Measurements from ENCODE around the gene RUNDC3A. TPM values are rescaled to one million over a fixed set of nuclear protein-coding genes. Genes with fewer than 3 reads are reported as not detected.
A peak's percentile ranks its signal among the peaks of the same experiment; 100 is the strongest.

RUNDC3A gene
- polyA plus RNA-seq, 4 donors, result 1.1 to 6.8 (median 3.8) TPM

DNA sequence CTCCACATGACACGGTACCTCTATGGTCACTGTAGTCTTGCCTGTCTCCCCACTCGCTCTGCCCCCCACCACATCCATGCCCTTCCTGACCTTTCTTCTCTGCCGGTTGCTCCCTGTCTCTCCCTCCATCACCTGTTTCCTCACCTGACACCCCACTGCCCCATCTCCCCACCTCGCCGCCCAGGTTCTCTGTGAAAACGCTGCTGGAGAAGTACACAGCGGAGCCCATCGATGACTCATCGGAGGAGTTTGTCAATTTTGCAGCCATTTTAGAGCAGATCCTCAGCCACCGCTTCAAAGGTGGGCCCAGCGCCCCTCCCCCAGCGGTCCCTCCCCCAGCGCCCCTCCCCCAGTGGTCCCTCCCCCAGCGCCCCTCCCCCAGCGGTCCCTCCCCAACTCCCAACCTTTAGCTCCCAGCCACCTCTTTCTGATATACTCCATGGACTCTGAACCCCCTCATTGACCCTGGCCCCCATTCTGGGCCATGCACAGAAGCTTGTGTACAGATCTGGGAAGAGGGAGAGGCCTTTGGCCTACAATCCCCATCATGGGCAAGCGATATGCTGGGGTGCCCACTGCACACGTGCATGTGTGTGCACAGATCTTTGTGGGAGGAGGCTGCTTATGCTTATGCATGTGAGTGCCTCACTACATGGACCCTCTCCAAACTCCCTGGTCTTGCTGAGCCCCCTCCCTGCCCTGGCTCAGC, 4.1 kb downstream of the RUNDC3A start:
- WGBS, 3 donors, result 56 to 73% (median 62%) methylated on average over 12 to 17 of the region's 17 CpGs
- Histone ChIP-seq H3K4me3 (ENCODE audit: low read depth in 1 of 3, low read length in 3 of 3) (no peak overlapping the region), H3K27me3 (ENCODE audit: control insufficient read depth in 3 of 3, insufficient read depth in 3 of 3, low read length in 3 of 3) (peaks cover 15 to 38% (median 20%) of the 10 kb centered on the region in 3 donors), H3K4me1 (ENCODE audit: control insufficient read depth in 3 of 3, insufficient read depth in 2 of 3, low read depth in 1 of 3, low read length in 2 of 3) (peaks cover 3 to 40% (median 5%) of the 10 kb centered on the region in 3 donors), H3K9me3 (ENCODE audit: control insufficient read depth in 2 of 2, insufficient read depth in 1 of 2, low read depth in 1 of 2, low read length in 1 of 2) (no peaks in the 10 kb centered on the region), H3K36me3 (ENCODE audit: control insufficient read depth in 3 of 3, insufficient read depth in 2 of 3, low read depth in 1 of 3, low read length in 3 of 3) (peaks cover 0 to 4% (median 0%) of the 10 kb centered on the region in 3 donors), H3K27ac (ENCODE audit: low read depth in 1 of 3, low read length in 2 of 3) (no peak overlapping the region)
- DNase-seq (peak in 1 of 2 donors; percentile 63), FAIRE-seq (no peak)

- Histone ChIP-seq H3K27me3 (ENCODE audit: control insufficient read depth in 3 of 3, insufficient read depth in 3 of 3, low read length in 3 of 3) (peaks cover 15 to 42% (median 20%) of the 10 kb centered on the region in 3 donors), H3K36me3 (ENCODE audit: control insufficient read depth in 3 of 3, insufficient read depth in 2 of 3, low read depth in 1 of 3, low read length in 3 of 3) (peaks cover 0 to 13% (median 0%) of the 10 kb centered on the region in 3 donors), H3K4me3 (ENCODE audit: low read depth in 1 of 3, low read length in 3 of 3) (no peak overlapping the region), H3K27ac (ENCODE audit: low read depth in 1 of 3, low read length in 2 of 3) (no peak overlapping the region), H3K4me1 (ENCODE audit: control insufficient read depth in 3 of 3, insufficient read depth in 2 of 3, low read depth in 1 of 3, low read length in 2 of 3) (peaks cover 0 to 38% (median 0%) of the 10 kb centered on the region in 3 donors), H3K9me3 (ENCODE audit: control insufficient read depth in 2 of 2, insufficient read depth in 1 of 2, low read depth in 1 of 2, low read length in 1 of 2) (no peaks in the 10 kb centered on the region)
- 83 to 86% (median 83%) methylated on average over 7 of the region's 7 CpGs for WGBS, 3 donors
- DNase-seq (no peak), FAIRE-seq (no peak)
Measured at GRCh38 chr17:44314031-44314430, 5.6 kb downstream of the RUNDC3A start.

GRCh38 chr17:44314524-44314868, 6.1 kb downstream of the RUNDC3A start:
- Histone ChIP-seq H3K27me3 (ENCODE audit: control insufficient read depth in 3 of 3, insufficient read depth in 3 of 3, low read length in 3 of 3) (peaks cover 15 to 42% (median 20%) of the 10 kb centered on the region in 3 donors), H3K27ac (ENCODE audit: low read depth in 1 of 3, low read length in 2 of 3) (no peak overlapping the region), H3K36me3 (ENCODE audit: control insufficient read depth in 3 of 3, insufficient read depth in 2 of 3, low read depth in 1 of 3, low read length in 3 of 3) (peaks cover 0 to 17% (median 2%) of the 10 kb centered on the region in 3 donors), H3K9me3 (ENCODE audit: control insufficient read depth in 2 of 2, insufficient read depth in 1 of 2, low read depth in 1 of 2, low read length in 1 of 2) (no peaks in the 10 kb centered on the region), H3K4me1 (ENCODE audit: control insufficient read depth in 3 of 3, insufficient read depth in 2 of 3, low read depth in 1 of 3, low read length in 2 of 3) (peaks cover 0 to 38% (median 0%) of the 10 kb centered on the region in 3 donors), H3K4me3 (ENCODE audit: low read depth in 1 of 3, low read length in 3 of 3) (no peak overlapping the region)
- FAIRE-seq, result no peak
- WGBS, 3 donors, result 39 to 53% (median 50%) methylated on average over 10 to 11 of the region's 11 CpGs
- DNase-seq, result no peak

DNA sequence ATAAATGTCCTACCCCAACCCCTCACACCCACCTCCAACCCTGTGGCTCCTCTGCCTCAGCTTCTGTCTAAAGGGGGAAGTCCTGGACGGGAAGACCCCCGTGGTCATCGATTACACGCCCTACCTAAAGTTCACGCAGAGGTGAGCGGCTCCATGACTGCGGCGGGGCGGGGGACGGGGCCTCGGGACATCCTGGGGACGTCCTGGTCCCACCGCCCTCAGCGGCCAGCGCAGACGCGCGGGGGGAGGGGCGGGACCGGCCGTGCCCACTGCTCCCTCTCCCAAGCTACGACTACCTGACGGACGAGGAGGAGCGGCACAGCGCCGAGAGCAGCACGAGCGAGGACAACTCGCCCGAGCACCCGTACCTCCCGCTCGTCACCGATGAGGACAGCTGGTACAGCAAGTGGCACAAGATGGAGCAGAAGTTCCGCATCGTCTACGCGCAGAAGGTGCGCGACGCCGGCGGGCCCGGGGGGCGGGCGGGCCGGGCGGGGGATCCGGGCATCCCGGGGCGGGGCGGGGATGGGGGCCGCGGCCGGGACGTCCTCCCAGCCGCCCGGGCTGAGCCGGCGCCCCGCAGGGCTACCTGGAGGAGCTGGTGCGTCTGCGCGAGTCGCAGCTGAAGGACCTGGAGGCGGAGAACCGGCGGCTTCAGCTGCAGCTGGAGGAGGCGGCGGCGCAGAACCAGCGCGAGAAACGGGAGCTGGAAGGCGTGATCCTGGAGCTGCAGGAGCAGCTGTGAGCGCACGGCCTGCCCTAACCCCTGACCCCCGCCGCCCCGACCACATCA, 6.7 kb downstream of the RUNDC3A start:
- Histone ChIP-seq H3K36me3 (ENCODE audit: control insufficient read depth in 3 of 3, insufficient read depth in 2 of 3, low read depth in 1 of 3, low read length in 3 of 3) (peaks cover under 1 to 22% (median 7%) of the 10 kb centered on the region in 3 donors), H3K4me3 (ENCODE audit: low read depth in 1 of 3, low read length in 3 of 3) (peak overlapping the region in 1 of 3 donors; percentile 32), H3K4me1 (ENCODE audit: control insufficient read depth in 3 of 3, insufficient read depth in 2 of 3, low read depth in 1 of 3, low read length in 2 of 3) (peaks cover 0 to 34% (median 0%) of the 10 kb centered on the region in 3 donors), H3K27ac (ENCODE audit: low read depth in 1 of 3, low read length in 2 of 3) (no peak overlapping the region), H3K9me3 (ENCODE audit: control insufficient read depth in 2 of 2, insufficient read depth in 1 of 2, low read depth in 1 of 2, low read length in 1 of 2) (no peaks in the 10 kb centered on the region), H3K27me3 (ENCODE audit: control insufficient read depth in 3 of 3, insufficient read depth in 3 of 3, low read length in 3 of 3) (peaks cover 15 to 42% (median 20%) of the 10 kb centered on the region in 3 donors)
- WGBS, 3 donors, result 1 to 3% (median 2%) methylated on average over 39 to 81 of the region's 81 CpGs
- DNase-seq (peak in 1 of 2 donors; percentile 54), FAIRE-seq (no peak)

GRCh38 chr17:44315760-44316731, 7.6 kb downstream of the RUNDC3A start:
- no peak overlapping the region for H3K4me3 ChIP-seq (ENCODE audit: low read depth in 1 of 3, low read length in 3 of 3)
- DNase-seq, result no peak
- no peak overlapping the region for H3K27ac ChIP-seq (ENCODE audit: low read depth in 1 of 3, low read length in 2 of 3)
- FAIRE-seq, result no peak
- H3K9me3 ChIP-seq (ENCODE audit: control insufficient read depth in 2 of 2, insufficient read depth in 1 of 2, low read depth in 1 of 2, low read length in 1 of 2), result no peaks in the 10 kb centered on the region
- H3K4me1 ChIP-seq (ENCODE audit: control insufficient read depth in 3 of 3, insufficient read depth in 2 of 3, low read depth in 1 of 3, low read length in 2 of 3), result peaks cover 0 to 34% (median 0%) of the 10 kb centered on the region in 3 donors
- 8 to 10% (median 9%) methylated on average over 38 of the region's 38 CpGs for WGBS, 3 donors
- peaks cover 4 to 32% (median 11%) of the 10 kb centered on the region in 3 donors for H3K36me3 ChIP-seq (ENCODE audit: control insufficient read depth in 3 of 3, insufficient read depth in 2 of 3, low read depth in 1 of 3, low read length in 3 of 3)
- peaks cover 15 to 42% (median 20%) of the 10 kb centered on the region in 3 donors for H3K27me3 ChIP-seq (ENCODE audit: control insufficient read depth in 3 of 3, insufficient read depth in 3 of 3, low read length in 3 of 3)

DNA sequence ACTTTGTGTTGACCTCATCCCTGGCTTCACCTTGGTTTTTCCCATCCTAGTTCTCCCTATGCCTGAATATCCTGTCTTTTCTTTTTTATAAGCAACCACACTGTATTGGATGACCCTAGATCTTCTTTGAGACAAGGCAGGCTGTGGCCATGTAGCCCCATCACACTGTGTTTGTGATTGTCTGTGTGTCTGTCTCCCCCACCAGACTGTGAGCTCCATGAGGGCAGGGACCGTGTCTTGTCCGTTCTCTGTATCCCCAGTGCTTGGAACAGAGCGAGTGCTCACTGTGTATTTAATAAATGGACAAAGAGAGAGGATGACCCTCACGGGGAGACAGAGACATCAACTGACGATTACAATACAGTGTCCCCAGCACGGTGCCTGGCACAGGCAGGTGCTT, 9.1 kb downstream of the RUNDC3A start:
- no peak overlapping the region for H3K27ac ChIP-seq (ENCODE audit: low read depth in 1 of 3, low read length in 2 of 3)
- peaks cover 15 to 42% (median 20%) of the 10 kb centered on the region in 3 donors for H3K27me3 ChIP-seq (ENCODE audit: control insufficient read depth in 3 of 3, insufficient read depth in 3 of 3, low read length in 3 of 3)
- DNase-seq, result no peak
- H3K4me1 ChIP-seq (ENCODE audit: control insufficient read depth in 3 of 3, insufficient read depth in 2 of 3, low read depth in 1 of 3, low read length in 2 of 3), result peaks cover 0 to 29% (median 0%) of the 10 kb centered on the region in 3 donors
- no peak for FAIRE-seq
- H3K4me3 ChIP-seq (ENCODE audit: low read depth in 1 of 3, low read length in 3 of 3), result no peak overlapping the region
- H3K9me3 ChIP-seq (ENCODE audit: control insufficient read depth in 2 of 2, insufficient read depth in 1 of 2, low read depth in 1 of 2, low read length in 1 of 2), result no peaks in the 10 kb centered on the region
- peaks cover 4 to 47% (median 11%) of the 10 kb centered on the region in 3 donors for H3K36me3 ChIP-seq (ENCODE audit: control insufficient read depth in 3 of 3, insufficient read depth in 2 of 3, low read depth in 1 of 3, low read length in 3 of 3)
- 88 to 92% (median 88%) methylated on average over 6 of the region's 6 CpGs for whole genome bisulfite sequencing, 3 donors

DNA sequence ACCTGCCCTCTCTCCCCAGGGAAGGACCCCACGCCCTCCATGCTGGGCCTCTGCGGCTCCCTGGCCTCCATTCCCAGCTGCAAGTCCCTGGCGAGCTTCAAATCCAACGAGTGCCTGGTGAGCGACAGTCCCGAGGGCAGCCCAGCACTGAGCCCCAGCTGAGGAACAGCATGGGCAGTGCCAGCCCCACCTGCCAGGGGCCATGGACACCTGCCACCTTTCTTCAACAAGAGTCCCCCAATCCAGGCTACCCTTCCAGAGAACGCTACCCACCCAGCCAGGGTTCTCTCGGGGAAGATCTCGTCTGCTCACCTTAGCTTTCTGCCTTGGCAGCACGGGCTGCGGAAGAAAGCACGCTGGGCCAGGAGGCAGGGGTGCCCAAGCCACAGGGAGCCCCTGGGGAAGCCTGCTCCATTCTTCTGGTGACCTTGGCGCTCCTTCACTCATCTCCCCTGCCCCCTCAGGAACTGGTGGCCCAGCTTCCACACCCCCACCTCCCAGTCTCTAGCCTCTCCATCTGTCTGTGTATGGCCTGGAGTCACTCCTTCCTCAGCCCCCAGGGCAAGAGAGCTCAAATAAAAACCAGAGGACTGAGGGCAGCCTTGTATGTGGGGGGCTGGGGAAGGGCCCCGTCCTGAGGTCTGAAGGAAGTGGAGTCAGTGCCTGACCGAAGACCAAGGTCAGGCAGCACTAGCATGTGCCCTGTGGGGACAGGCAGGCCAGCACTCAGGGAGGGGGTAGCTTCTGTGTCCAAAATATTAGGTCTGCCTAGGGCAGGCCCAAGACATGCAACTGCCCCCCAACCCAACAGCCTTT, 9.9 kb downstream of the RUNDC3A start:
- no peak overlapping the region for H3K27ac ChIP-seq (ENCODE audit: low read depth in 1 of 3, low read length in 2 of 3)
- FAIRE-seq (no peak), DNase-seq (no peak)
- H3K4me1 ChIP-seq (ENCODE audit: control insufficient read depth in 3 of 3, insufficient read depth in 2 of 3, low read depth in 1 of 3, low read length in 2 of 3), result peaks cover 0 to 22% (median 0%) of the 10 kb centered on the region in 3 donors
- no peaks in the 10 kb centered on the region for H3K9me3 ChIP-seq (ENCODE audit: control insufficient read depth in 2 of 2, insufficient read depth in 1 of 2, low read depth in 1 of 2, low read length in 1 of 2)
- 58 to 83% (median 65%) methylated on average over 15 of the region's 15 CpGs for WGBS, 3 donors
- peaks cover 15 to 42% (median 20%) of the 10 kb centered on the region in 3 donors for H3K27me3 ChIP-seq (ENCODE audit: control insufficient read depth in 3 of 3, insufficient read depth in 3 of 3, low read length in 3 of 3)
- no peak overlapping the region for H3K4me3 ChIP-seq (ENCODE audit: low read depth in 1 of 3, low read length in 3 of 3)
- peaks cover 4 to 47% (median 11%) of the 10 kb centered on the region in 3 donors for H3K36me3 ChIP-seq (ENCODE audit: control insufficient read depth in 3 of 3, insufficient read depth in 2 of 3, low read depth in 1 of 3, low read length in 3 of 3)

Measured in small intestine (tissue), 7 donors.